HEK293T (cell line): Measurements from ENCODE around the gene CDCA4.

Experiments
- CTCF ChIA-PET: fragments of 350-600 bp; formaldehyde crosslinking; extraction: SDS; loops from one replicate; lab custom pipeline; 2021; ENCODE audit warnings: antibody characterized with exemption, inconsistent platforms; lab: Yijun Ruan, JAX
- POLR2A ChIA-PET: fragments of 350-600 bp; formaldehyde crosslinking; extraction: SDS; loops from one replicate; lab custom pipeline; 2020; ENCODE audit warnings: antibody characterized with exemption, inconsistent platforms; lab: Yijun Ruan, JAX
- DNase-seq: peaks from one replicate; pipeline ENCODE4 v3.0.0; 2012; ENCODE audit warnings: mixed read lengths; ENCODE audit errors: extremely low spot score
- ARNT ChIP-seq: fragments of 450-650 bp; IDR thresholded peaks from 2 replicates; pipeline ENCODE4 v1.6.1; 2017; ENCODE audit warnings: mild to moderate bottlenecking
- BHLHE40 ChIP-seq: fragments of 450-650 bp; IDR thresholded peaks from 2 replicates; pipeline ENCODE4 v1.6.1; 2016; ENCODE audit warnings: mild to moderate bottlenecking, moderate library complexity, borderline replicate concordance
- CTBP1 ChIP-seq: fragments of 450-650 bp; IDR thresholded peaks from 2 replicates; pipeline ENCODE4 v1.6.1; 2016; ENCODE audit warnings: borderline replicate concordance
- ELF4 ChIP-seq: fragments of 450-650 bp; IDR thresholded peaks from 2 replicates; pipeline ENCODE4 v1.6.1; 2017; ENCODE audit warnings: antibody characterized with exemption
- FOXA1 ChIP-seq: fragments of 450-650 bp; IDR thresholded peaks from 2 replicates; pipeline ENCODE4 v1.6.1; 2016; ENCODE audit warnings: mild to moderate bottlenecking
- FOXK2 ChIP-seq: fragments of 450-650 bp; IDR thresholded peaks from 2 replicates; pipeline ENCODE4 v1.6.1; 2016; ENCODE audit warnings: mild to moderate bottlenecking
- FOXM1 ChIP-seq: fragments of 450-650 bp; IDR thresholded peaks from 2 replicates; pipeline ENCODE4 v1.6.1; 2017; ENCODE audit warnings: mild to moderate bottlenecking, borderline replicate concordance
- HDGF ChIP-seq: fragments of 450-650 bp; IDR thresholded peaks from 2 replicates; pipeline ENCODE4 v1.6.1; 2017; ENCODE audit warnings: antibody characterized with exemption, borderline replicate concordance
- L3MBTL2 ChIP-seq: fragments of 450-650 bp; conservative IDR thresholded peaks from 2 replicates; pipeline ENCODE4 v1.6.1; 2016; ENCODE audit warnings: mild to moderate bottlenecking
- LEF1 ChIP-seq: fragments of 450-650 bp; IDR thresholded peaks from 2 replicates; pipeline ENCODE4 v1.6.1; 2017; ENCODE audit warnings: mild to moderate bottlenecking, borderline replicate concordance
- NFRKB ChIP-seq: fragments of 450-650 bp; IDR thresholded peaks from 2 replicates; pipeline ENCODE4 v1.6.1; 2016; ENCODE audit warnings: mild to moderate bottlenecking, moderate library complexity
- SP1 ChIP-seq: fragments of 450-650 bp; IDR thresholded peaks from 2 replicates; pipeline ENCODE4 v1.6.1; 2017
- SUZ12 ChIP-seq: fragments of 450-650 bp; IDR thresholded peaks from 2 replicates; pipeline ENCODE4 v1.6.1; 2016; ENCODE audit warnings: mild to moderate bottlenecking
- TARDBP ChIP-seq: fragments of 450-650 bp; IDR thresholded peaks from 2 replicates; pipeline ENCODE4 v1.6.1; 2016
- ZNF384 ChIP-seq: fragments of 450-650 bp; IDR thresholded peaks from 2 replicates; pipeline ENCODE4 v1.6.1; 2016
- TF ChIP-seq, protein P1 (sequence below): fragments of 450-650 bp; IDR thresholded peaks from 2 replicates; pipeline ENCODE4 v1.6.1; 2016

CDCA4 gene

GRCh38 chr14:105005929-105006830 lies 14.7 kb downstream of the CDCA4 start:
- DNase-seq: no peak
- POLR2A ChIA-PET: interaction anchor here (1.0 to 3.9 kb wide), 2 partner anchors 12 to 13 kb away, joined by 3 to 29 read pairs; partner anchors contain the start of gene CDCA4
- no peak for TF ChIP-seq FOXK2
- CTCF ChIA-PET: interaction anchor here (1.6 kb wide), 1 partner anchor 40 kb away, joined by 6 read pairs; no protein-coding TSS in a partner anchor

GRCh38 chr14:105005329-105005928 lies 15.5 kb downstream of the CDCA4 start:
- POLR2A ChIA-PET: interaction anchor here (3.9 kb wide), 1 partner anchor 14 kb away, joined by 29 read pairs; the partner anchor contains the start of gene CDCA4
- TF ChIP-seq, protein P1, sequence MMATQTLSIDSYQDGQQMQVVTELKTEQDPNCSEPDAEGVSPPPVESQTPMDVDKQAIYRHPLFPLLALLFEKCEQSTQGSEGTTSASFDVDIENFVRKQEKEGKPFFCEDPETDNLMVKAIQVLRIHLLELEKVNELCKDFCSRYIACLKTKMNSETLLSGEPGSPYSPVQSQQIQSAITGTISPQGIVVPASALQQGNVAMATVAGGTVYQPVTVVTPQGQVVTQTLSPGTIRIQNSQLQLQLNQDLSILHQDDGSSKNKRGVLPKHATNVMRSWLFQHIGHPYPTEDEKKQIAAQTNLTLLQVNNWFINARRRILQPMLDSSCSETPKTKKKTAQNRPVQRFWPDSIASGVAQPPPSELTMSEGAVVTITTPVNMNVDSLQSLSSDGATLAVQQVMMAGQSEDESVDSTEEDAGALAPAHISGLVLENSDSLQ: no peak
- TF ChIP-seq FOXK2 (no peak), NFRKB (no peak), ZNF384 (no peak), FOXA1 (no peak), TARDBP (no peak)
- no peak for DNase-seq
- CTCF ChIA-PET: interaction anchor here (1.6 to 1.9 kb wide), 2 partner anchors 40 to 41 kb away, joined by 5 to 6 read pairs; no protein-coding TSS in a partner anchor

GRCh38 chr14:104999361-104999760 lies 21.5 kb downstream of the CDCA4 start:
- TF ChIP-seq BHLHE40 (no peak), ARNT (no peak), FOXA1 (no peak), TARDBP (no peak), CTBP1 (no peak), ZNF384 (no peak), SP1 (no peak), HDGF (no peak), L3MBTL2 (no peak), FOXK2 (no peak), FOXM1 (no peak), SUZ12 (no peak), ELF4 (no peak), NFRKB (no peak), LEF1 (no peak)
- TF ChIP-seq, protein P1: no peak
- ChIA-PET CTCF (no interaction called here), POLR2A (interaction anchor here (0.7 to 1.0 kb wide), 2 partner anchors 22 to 239 kb away, joined by 3 read pairs; partner anchors contain the start of gene CDCA4)
- DNase-seq: no peak

GRCh38 chr14:104998801-104999200 lies 22.1 kb downstream of the CDCA4 start:
- ChIA-PET CTCF (interaction anchor here (0.5 kb wide), 1 partner anchor 114 kb away, joined by 3 read pairs; no protein-coding TSS in a partner anchor), POLR2A (interaction anchor here (1.0 kb wide), 1 partner anchor 22 kb away, joined by 3 read pairs; the partner anchor contains the start of gene CDCA4)
- no peak for DNase-seq
- no peak for TF ChIP-seq BHLHE40
- TF ChIP-seq, protein P1: no peak
- TF ChIP-seq FOXK2: no peak
- no peak for TF ChIP-seq HDGF
- TF ChIP-seq ZNF384: no peak
- TF ChIP-seq FOXA1: no peak
- TF ChIP-seq ELF4: no peak
- TF ChIP-seq FOXM1: no peak
- TF ChIP-seq L3MBTL2: no peak
- no peak for TF ChIP-seq SUZ12
- no peak for TF ChIP-seq SP1
- no peak for TF ChIP-seq CTBP1
- TF ChIP-seq NFRKB: no peak

GRCh38 chr14:104996483-104996882 lies 24.4 kb downstream of the CDCA4 start:
- DNase-seq: no peak
- POLR2A ChIA-PET: no interaction called here
- CTCF ChIA-PET: no interaction called here
- TF ChIP-seq ARNT (no peak), BHLHE40 (no peak)

- no peak for DNase-seq
- ChIA-PET POLR2A (no interaction called here), CTCF (no interaction called here)
- TF ChIP-seq LEF1: no peak
- TF ChIP-seq SP1: no peak
- TF ChIP-seq FOXK2: no peak
- no peak for TF ChIP-seq ZNF384
- TF ChIP-seq FOXM1: no peak
- no peak for TF ChIP-seq L3MBTL2
- TF ChIP-seq NFRKB: no peak
- no peak for TF ChIP-seq SUZ12
- no peak for TF ChIP-seq FOXA1
- TF ChIP-seq, protein P1: no peak
Observed at GRCh38 chr14:104996032-104996431, 24.9 kb downstream of the CDCA4 start.
